Activated CD4-positive, alpha-beta T cell treated with anti-CD3 and anti-CD28 coated beads, Interleukin-2, Interleukin-6, amounts not matched to agents 100 ng/mL and 50 ng/mL, durations not matched to agents 16 hours and 8 hours (primary cell): ENCODE measurements around the gene NAT10.
A peak's percentile ranks its signal among the peaks of the same experiment; 100 is the strongest.
"Not testable (repeated sequence)": the region's sequence is repeated elsewhere in the genome, so short reads cannot be mapped to it uniquely, and the experiment has no call there.

Experiments
- DNase-seq: peaks from one replicate; pipeline ENCODE4 v3.0.0-alpha.2; 2020

The NAT10 gene

DNA sequence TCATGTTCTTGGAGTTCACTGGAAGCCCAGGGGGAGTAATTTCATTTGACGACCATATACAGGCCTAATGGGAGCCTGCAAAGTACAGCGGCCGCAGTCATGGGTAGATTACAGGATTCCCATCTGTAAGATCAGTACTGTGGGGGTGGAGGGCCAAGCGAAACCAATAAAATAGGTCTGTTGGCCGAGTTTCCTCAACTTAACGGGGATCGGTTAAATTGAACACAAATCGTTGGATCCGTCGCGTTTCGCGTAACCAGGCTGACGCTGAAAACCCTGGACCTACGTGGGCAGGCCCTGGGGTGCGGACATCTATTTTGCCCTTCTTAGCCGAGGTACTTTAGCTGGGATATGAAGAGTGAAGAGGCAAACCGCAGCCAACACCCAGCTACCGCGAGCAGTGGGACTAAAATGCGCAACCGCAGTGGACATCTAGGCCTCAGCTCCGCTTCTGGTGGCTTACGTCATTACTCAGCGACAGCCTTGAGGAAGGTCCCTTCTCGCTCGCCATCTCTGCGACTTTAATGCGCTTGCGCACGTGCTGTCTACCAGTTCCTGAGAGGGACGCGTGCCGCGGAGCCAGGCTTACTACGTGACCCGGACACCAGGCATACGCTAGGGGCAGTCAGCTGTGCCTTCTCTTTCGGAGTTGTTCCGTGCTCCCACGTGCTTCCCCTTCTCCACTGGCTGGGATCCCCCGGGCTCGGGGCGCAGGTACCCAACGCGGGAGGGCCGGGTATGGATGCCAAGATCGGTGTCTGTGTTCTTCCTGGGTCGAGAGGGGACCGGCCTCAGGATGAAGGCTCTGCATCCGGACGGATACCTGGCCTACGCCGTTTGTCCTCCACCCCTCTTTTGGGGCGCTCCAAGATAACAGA is at the start of gene NAT10:
Gene NAT10, plus strand, starts transcription at position 551 of the 878 bp plus-strand sequence. CDS start 2,597 bp downstream, outside the sequence.
- DNase-seq = peak; percentile 98

DNA sequence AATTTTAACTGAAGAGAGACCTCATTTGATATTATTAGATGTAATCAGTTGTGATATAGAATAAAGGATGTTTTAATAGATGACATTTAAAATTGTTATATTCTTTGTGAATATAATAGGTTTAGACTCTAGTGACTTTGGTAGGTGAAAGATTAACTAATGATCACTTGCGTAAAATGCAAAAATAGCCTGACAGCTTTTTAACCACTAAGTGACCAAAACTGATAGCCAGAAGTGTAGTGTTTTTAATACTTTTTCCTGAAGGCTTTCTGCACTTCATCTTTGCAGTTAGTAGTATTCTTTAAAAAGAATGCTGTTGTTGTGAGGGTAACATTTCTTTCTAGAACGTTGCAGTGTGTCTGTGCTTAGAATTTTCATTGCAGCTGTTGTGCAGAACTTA is 48.8 kb upstream of the NAT10 start:
- no peak for DNase-seq

DNA sequence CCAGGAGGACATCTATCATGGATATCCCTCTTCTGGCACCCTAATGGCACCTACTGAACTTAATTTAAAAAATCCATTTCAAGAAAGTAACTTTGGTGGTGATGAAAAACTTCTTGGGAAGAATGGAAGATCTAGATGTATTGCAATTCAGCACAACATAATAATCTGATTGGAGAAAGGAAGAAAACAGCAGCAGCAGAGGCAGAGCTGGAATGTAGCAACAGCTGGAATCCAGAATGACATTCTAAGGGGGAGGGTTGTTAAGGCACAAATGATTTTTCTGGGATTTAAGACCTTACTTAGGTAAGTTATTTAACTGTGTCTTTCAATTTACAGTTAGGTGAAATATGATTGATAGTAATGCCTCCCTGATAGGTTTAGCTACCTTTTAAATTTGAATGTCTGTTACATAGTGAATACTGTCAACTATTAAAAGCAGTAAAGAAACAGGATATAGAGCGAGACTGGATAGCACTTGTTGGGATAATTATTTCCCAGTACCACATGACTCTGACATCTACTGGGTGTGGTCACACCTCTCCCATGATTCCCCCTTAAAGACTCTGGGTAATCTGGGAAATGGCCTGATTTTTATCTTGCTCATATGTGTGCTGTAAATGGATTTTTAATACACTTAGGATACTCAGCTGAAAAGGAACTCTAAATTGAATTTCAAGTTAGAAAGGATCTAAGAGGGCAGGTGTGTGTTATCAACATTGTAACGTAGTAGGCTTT is 42.2 kb upstream of the NAT10 start:
- no peak for DNase-seq

DNA sequence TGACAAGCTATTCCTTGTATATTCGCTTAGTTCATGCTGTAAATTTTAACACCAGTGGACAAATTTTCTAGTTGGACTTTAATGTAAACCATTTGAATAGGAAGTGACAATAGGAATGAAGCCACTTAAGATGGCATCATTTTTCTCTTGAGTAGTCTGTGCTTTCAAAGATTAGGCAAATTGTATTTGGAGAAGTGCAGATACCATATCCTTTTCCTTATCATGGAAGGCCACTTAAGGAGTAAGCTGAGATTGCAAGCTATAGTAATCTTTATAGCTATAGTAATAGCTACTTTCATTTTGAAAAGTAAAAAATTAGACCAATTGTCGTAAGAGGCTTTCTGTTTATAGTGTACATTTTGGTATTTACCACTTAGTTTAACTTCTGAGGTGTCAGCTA is 41.1 kb upstream of the NAT10 start:
- DNase-seq = no peak

DNA sequence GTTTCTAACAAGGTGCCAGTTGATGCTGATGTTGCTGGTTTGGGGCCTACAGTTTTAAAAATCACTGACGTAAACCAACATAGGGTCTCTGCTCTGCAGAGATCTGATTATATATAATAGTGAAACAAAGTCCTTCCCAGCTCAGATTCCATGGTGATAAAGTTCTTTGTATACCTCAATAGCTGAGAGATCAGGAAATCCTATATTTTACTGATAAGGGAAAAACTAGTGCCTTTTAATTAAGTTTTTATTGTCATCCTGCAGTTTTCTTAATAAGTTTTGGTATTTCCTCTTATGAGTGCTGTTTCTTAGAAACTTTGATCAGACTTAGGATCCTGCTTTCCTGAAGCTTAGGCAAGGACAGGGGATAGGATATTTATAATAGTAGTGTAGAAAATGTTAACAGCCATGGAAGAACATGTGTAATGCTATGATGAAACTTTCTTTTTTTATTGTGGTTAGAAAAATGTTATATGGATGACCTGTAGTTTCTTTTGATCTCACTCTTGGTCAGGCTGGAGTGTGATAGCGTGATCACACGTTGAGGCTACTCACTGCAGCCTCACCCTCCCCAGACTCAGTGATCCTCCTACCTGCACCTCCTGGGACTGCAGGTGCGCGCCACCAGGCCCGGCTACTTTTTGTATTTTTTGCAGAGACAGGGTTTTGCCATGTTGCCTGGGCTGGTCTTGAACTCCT is 39.8 kb upstream of the NAT10 start:
- peak; percentile 26 for DNase-seq

DNA sequence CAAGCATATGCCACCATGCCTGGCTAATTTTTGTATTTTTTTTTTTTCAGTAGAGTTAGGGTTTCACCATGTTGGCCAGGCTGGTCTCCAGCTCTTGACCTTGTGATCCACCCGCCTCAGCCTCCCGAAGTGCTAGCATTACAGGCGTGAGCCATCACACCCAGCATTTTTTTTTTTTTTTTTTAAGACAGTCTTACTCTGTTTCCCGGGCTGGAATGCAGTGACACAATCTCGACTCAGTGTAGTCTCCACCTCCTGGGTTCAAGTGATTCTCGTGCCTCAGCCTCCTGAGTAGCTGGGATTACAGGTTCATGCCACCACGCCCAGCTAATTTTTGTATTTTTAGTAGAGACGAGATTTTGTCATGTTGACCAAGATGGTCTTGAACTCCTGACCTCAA is 38.7 kb upstream of the NAT10 start:
- not testable (repeated sequence) for DNase-seq

DNA sequence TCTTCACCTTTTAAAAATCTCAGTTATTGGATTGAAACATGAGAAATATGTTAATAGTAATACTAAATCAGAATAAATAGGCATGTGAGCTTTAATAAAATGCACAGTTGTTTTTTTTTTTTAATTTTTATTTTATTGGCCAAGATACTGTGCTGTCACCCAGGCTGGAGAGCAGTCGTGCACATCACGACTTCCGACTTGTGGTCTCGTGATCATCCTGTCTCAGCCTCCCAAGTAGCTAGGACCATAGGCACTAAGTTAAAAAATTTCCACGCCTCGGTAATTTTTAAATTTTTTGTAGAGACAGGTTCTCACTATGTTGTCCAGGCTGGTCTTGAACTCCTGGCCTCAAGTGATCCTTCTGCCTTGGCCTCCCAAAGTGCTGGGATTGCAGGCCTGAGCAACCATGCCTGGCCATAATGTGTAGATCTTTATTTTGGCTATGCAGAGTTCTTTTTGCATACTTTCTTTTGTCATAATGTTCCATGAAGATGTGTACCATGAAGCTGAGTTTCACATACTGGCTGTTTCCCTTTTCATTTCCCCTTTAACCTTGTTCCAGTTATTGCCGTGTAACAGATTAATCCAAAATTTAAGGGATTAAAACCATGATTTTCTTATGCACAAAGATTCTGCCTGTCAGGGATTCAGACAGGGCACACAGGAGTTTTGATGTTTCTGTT is 37.9 kb upstream of the NAT10 start:
- DNase-seq = no peak

DNA sequence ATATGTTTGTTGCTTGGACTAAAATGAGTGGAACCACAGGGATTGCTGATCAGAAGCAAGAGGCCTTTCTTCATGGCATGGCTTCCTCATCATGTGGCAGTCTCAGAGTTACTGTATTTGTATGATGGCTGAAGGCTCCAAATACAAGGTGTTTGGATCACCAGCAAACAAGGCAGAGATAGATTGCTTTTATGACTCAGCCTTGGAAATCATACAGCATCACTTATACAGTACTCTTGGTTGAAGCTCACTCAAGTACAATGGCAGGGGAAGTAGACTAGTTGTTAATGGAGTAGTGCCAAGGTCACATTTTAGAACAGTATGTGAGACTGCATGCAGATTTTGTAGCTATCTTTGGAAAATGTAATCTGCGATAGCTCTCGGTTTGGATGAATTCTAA is 37.3 kb upstream of the NAT10 start:
- DNase-seq = peak; percentile 12

DNA sequence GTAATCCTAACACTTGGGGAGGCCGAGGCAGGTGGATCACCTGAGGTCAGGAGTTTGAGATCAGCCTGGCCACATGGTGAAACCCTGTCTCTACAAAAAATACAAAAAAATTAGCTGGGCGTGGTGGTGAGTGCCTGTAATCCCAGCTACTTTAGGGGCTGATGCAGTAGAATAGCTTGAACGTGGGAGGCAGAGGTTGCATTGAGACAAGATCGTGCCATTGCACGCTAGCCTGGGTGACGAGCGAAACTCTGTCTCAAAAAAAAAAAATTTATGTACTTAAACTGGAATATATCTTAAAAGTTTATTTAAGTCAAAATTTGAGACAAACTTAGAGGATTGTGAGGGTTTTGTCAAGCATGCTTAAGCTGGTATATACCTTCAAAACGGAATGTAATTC is 34.1 kb upstream of the NAT10 start:
- DNase-seq = not testable (repeated sequence)

DNA sequence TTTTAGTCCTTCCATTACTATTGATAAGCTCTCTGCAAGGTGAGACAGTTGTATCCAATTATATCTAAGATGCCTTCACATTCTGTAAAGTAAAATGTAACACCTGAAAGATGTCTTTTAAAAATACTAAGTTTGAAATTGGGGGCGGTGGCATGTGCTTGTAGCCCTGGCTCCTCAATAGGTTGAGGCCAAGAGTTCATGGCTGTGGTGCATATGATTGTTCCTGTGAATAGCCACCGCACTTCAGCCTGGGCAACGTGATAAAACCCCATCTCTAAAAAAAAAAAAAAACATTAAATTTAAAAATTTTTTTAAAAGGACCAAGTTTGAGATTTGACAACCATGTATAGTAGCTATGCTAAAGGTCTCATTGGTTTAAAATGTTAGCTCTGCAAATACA is 33.4 kb upstream of the NAT10 start:
- DNase-seq = no peak

DNA sequence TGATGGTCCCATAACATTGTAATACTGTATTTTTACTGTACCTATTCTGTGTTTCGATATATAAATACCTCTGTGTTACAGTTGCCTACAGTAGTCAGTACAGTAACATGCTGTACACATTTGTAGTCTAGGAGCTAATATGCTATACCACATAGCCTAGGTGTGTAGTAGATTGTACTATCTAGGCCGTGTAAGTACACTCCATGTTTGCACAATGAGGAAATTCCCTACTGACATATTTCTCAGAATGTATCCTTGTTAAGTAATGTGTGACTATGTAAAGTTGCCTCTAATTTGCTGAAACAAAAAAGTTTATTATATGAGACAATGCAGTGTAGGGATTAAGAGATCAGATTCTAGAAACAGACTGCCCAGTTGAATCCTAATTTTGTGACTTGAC is 32.6 kb upstream of the NAT10 start:
- DNase-seq = no peak

DNA sequence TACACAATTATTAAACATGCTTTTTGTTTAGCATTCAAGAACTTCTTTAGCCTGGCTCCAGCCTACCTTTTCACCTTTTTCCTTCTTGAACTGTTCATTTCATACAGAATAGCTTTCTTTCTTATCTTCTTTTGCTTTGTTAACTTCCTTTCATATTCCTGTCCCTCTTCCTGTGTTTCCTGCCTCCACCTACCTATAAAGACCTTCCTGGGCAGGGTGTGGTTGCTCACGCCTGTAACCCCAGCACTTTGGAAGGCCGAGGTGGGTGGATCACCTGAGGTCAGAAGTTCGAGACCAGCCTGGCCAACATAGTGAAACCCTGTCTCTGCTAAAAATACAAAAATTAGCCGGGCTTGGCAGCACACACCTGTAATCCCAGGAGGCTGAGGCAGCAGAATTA is 31.0 kb upstream of the NAT10 start:
- no peak for DNase-seq

DNA sequence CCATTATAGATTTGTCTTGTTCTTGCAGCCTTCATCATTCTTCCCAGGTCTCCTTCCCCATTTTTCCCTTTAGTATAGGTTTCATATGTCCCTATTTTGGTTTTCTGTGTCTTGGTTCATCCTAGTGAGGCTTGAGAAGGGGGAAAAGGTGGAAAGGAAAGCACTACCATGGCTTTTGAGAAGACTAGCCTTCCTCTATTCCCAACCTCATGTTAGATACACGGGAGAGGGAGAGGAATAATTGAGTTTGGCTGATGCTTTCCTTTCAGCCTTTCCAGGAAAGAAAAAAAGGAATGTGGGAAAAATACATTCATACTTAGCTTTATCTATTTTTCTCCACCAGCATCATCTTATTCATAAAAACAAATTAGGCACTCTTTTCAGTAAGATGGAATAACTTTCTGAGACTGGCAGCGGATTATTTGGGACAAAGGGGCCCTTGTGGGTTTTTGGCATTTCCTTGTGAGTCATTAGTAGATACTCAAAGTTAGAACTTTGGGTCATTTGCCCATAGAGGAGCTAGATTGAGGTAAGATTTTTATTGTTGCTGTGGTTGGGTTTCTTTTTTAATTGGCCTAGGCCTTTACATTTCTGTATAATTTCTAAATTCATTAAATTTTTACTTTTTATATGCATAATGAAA is 30.1 kb upstream of the NAT10 start:
- peak; percentile 30 for DNase-seq

DNA sequence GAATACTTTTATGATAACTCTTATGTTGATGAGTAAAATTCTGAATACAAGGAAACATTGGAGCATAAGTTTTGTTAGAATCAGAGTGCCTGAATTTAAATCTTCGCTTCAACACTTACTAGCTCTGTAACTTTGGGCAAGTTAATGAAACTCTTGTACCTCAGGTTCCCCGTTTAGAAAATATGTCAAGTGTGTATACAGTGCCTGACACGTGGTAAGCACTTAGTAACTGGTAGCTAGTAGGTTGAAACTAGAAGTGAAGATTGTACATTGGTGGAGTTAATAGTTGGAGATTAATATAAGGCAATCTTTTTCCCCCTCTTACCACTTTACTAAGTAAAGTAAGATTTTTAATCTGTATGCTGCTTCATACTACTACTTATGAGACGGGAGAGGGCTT is 24.8 kb upstream of the NAT10 start:
- DNase-seq = no peak

DNA sequence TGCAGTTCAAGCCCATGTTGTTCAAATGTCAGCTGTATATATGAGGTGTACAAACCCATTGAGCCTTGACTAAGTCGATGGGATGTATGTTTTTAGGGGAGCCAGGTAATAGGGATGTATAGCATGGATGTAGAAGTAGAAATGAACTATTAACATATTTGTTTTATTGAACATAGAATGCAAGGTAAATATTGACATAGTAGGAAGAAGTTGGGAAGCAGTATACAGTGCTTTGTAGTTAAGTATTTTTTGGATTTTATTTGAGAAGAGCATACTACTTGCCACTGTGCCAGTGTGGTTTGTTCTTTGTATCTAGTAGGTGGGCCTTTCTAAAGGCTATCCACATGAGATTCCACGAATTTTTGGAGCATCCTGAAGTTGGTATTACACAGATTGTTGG is 20.8 kb upstream of the NAT10 start:
- no peak for DNase-seq

DNA sequence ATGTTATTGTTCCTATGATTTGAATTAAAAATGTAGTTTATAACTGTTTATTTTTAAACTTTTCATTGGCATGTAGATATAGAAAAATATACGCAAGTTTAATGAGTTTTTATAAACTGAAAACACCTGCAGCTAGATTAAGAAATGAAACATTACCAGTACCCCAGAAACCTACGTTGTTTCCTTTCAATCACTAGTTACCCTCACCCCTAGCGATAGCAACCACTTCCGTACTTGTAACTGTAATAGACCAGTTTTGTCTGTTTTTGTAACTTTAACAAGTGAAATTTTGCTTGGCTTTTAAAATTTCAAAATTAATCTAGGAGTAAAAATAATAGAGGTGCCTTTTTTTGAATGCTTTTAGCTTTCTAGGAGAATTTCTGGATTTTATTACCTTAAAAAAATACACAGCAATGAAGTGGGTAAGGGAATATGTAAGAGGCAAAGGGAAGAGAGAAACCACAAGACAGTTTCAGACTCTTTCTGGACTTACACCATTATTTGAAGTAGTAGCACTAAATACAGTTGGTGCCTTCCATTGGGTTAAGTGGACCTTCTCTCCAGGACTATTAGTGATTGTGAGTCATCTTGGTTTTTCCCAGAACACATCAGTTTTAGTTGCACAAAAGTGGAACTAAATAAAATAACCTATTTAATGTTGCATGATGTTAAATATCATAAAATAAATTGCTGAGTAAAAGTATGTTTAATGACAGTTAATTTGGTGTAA is 18.7 kb upstream of the NAT10 start:
- DNase-seq = peak; percentile 27

DNA sequence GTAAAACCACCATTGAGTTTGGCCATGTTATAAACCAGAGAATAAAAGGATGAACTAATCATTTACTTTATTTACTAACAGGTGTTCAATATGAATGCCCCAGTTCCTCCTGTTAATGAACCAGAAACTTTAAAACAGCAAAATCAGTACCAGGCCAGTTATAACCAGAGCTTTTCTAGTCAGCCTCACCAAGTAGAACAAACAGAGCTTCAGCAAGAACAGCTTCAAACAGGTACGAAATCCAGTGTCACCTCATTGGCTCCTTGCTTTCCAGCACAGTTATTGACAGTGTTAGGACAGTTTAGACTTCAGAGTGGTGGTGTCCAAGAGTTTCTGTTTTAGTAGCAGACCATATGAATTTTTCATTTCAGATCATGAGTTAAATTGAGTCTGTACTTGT is 13.6 kb upstream of the NAT10 start:
- no peak for DNase-seq

DNA sequence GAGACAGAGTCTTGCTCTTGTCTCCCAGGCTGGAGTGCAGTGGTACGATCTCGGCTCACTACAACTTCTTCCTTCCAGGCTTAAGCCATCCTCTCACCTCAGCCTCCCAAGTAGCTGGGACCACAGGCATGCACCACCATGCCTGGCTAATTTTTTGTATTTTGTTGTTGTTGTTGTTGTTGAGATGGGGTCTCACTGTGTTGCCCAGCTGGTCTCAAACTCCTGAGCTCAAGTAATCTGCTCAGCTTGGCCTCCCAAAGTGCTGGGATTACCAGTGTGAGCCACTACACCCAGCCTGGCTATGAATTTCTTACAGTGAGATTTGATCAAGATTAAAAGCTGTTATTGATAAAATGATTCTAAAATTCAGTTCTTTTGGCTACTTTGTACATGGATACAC is 10.5 kb upstream of the NAT10 start:
- DNase-seq = not testable (repeated sequence)

DNA sequence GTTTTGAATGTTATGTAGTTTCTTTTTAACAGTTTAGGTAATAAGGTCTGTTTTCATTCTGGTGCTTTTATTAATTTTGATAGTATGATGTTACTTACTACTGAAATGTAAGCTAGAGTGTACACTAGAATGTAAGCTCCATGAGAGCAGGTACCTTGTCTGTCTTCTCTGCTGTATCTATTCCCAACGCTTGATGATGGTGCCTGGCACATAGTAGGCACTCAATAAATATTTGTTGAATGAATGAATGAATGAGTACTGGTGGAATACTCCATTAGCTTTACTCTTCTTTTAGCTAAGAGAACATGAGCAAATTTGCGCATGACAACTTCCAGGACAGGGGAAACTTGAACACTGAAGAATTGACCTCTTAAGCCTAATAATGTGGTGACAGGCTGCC is 6.6 kb upstream of the NAT10 start:
- no peak for DNase-seq

DNA sequence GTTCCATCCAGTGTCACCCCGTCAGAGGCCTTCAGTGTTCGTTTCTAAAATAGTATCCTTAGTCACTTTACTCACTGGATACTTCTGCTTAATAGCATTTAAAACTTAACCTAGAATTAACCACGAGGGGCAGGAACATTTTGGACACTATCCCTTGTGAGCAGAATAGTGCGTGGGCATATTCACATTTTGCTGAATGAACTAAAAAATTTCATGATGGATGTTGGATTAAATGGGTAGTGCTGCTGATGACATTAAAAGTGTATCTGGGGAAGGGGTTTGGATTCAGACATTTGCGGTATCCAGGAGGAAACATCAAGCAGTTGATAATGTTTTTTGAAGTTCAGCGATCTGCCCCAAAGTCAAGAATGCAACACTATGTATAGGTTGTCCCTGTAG is 750 bp upstream of the NAT10 start:
- peak; percentile 7 for DNase-seq

DNA sequence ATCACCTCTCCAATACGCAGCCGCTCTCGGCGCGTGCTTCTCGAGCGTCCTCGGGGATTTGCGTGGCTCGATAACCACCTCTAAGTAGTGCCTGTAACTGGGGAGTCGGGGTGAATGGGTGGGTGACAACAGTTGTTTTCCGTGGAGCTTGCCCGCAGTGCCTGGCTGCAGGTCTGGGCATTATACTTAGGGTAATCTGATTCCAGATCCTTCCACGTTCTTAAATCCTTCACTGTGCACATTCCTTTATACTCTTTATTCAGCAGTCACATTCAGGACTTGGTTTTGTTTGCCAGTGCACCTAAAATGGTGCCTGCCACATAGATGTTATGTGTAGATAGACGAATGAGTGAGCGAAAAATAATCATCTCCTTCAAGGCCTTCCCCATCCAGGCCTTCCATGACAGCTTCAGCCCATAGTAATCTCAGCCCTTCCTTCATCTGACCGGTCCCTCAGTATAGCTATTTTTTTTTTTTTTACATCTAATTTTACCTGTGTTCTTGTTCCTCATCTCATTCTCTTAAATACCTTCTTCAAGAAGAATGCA is 602 bp downstream of the NAT10 start:
- peak; percentile 12 for DNase-seq
